Amniotic epithelial cell (primary cell): Measurements from ENCODE around the gene RNF125.
"Not testable (repeated sequence)": the region's sequence is repeated elsewhere in the genome, so short reads cannot be mapped to it uniquely, and the experiment has no call there.

Source experiments
- DNase-seq: peaks from one replicate; pipeline ENCODE4 v3.0.0-alpha.2; 2010; ENCODE audit warnings: low read depth

Gene RNF125

DNA sequence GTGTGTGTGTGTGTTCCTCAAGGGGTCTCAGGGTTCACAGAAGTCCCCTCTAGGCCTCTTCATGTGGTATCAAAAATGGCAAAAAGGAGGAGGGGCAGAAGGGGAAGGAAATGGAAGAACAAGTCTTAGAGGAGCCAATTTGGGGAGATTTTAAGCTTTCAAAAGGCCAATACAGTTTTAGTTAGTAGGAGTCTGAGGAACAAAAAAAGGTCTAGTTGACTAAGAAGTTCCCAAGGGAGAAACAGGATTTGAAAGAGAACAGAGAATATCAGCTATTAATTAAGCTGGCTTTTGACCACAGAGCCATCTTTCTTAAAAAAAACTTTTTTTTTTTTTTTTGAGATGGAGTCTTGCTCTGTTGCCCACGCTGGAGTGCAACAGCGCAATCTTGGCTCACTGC is 7.1 kb downstream of the RNF125 start:
- no peak for DNase-seq

DNA sequence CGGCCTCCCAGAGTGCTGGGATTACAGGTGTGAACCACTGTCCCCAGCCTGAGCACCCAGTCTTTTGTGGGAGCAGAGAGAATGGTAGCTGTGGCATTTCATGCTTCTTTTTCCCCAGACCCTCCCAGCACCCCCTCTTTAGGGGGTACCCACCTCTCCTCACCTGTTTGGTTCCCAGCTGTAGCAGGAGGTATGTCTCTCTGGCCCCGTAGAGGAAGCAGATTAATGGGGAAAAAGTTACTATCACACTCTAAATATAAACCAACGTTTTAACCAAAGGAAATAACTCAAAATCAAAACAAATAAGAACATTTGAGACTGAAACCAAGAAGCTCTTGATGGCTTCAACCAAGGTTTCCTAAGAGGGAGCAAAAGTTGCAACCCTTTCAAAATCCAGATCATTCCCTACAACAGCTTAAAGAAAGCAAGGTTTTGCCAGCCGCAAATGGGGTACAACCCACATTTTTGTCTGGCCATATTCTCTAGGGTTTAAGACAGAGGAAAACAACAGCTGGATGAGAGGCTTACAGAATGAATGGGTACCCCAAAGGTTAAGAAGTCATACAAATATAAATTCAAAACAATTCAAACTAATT is 8.0 kb downstream of the RNF125 start:
- DNase-seq: no peak

DNA sequence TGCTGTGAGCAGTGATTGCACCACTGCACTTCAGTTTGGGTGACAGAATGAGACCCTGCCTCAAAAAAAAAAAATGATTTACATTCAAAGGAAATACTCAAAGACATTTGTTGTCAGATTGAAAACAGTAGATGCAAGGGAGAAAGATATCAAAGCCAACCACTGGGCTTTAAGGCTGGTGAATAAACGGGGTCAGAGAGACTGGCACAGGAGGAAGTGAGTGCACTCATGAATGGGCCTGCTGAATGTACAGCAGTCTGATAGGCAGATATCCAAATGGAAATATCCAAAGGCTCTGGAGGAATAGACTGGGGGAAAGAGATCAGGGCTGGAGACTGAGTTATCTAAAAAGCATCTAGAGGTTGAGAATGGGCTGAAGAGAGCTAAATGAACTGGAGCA is 10.9 kb downstream of the RNF125 start:
- no peak for DNase-seq

DNA sequence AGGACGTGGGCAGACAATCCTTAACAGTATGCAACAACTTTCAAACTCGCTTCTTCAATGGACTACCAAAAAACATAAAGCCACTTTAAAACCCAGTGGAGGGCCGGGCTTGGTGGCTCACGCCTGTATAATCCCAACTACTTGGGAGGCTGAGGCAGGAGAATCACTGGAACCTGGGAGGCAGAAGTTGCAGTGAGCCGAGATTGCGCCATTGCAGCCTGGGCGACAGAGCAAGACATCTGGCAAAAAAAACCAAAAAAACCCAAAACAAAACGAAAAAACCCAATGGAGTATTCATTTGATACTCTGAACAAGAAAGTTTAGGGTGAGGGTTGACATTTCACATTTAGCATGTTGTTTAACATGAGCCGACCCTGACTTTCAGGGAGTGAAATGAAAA is 14.0 kb downstream of the RNF125 start:
- no peak for DNase-seq

DNA sequence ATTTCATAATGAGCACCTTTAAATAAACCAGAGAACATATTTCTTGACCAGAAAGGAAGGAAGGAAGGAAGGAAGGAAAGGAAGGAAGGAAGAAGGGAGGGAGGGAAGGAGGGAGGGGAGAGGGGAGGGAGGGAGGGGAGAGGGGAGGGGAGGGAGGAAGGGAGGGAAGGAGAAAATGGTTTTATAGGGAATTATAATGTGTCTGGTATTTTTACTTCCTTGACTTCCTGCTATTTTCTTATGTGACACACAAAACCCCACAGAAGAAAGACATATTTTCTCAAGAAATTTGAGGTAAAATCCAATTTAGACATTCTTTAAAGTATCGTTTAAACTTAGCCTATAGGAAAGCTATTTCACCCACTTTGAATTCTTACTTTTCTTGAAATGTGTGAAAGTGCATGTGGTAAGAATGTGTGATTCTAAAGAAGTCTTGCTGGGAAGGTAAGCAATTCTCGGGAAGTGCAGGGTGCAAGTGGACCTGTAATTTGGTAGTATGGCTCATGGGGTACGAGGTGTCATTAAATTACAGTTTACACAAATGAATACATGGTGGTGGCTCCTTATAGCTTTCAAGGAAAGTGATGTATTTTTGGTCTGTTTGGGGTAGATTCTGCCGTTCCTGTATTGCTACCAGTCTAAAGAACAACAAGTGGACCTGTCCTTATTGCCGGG is 18.0 kb downstream of the RNF125 start:
- no peak for DNase-seq

DNA sequence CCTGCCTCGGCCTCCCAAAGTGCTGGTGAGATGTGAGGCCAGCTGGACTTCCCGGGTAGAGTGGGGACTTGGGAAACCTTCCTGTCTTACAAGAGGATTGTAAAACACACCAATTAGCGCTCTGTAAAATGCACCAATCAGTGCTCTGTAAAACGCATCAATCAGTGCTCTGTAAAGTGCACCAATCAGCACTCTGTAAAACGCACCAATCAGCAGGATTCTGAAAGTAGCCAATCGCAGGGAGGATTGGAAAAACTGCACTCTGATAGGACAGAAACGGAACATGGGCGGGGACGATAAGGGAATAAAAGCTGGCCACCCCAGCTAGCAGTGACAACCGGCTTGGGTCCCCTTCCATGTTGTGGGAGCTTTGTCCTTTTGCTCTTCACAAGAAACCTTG is 19.0 kb downstream of the RNF125 start:
- DNase-seq: no peak

DNA sequence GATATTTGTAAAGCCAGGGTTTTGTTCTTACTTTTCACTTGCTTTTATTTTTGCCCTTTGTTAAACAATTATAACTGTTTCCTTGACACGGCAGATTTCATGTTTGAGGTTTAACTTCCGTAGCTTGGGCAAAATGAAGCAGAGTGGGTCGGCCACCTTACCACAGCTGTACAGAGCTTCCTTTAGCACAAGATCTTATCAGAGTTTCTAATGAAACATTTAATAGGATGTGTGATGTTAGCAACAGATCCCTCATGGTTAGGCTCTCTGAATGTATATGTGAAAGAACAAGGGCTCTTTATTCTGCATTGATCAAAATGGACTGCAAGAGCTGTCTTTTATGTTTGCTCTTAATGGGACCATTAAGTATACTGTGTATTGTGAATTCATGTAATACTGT is 22.3 kb downstream of the RNF125 start:
- DNase-seq: no peak

DNA sequence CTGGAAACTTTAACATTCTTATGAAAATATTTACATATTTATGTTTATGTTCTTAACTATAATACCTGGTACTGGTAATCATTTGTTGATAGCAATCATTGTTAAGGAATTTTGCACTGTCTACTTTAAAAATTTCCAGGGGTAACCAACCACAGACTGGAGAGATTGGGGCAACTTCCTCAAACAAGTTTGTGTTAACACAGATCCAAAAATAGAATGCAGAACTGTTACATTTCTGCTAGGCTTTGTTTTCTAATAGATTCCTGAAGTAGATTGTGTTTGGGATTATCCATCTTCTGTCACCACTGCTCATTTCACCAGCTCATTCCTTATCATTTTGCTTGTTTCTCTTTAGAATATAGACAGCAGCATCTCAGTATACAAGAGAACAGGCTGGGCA is 23.7 kb downstream of the RNF125 start:
- DNase-seq: no peak

DNA sequence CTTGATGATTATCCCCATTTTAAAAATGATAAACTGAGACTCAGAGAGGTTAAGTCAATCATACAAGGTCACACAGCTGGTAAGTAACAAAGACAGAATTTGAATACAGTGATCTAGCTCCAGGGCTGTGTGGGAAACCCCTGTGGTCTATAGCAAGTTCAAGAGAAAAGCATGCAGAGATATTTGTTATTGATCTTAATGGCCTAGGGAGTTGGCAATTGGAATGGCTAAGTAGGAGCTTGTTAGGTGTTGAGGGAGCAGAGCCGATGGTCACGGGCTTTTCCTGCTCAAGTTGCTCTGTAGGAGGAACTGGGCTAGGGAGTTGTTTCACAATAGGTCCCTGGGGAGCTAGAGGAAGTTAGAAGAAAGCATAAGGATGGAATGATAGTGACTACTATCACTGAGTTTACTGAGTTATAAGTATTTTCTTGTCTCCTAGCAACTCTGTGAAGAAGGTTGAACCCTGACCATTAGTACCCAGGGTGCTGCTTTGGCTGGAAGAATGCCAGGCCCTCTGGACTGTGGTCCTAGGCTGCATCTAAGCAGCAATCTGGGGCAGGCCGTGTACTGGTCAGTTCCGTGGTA is 30.0 kb downstream of the RNF125 start:
- peak; percentile 24 for DNase-seq

DNA sequence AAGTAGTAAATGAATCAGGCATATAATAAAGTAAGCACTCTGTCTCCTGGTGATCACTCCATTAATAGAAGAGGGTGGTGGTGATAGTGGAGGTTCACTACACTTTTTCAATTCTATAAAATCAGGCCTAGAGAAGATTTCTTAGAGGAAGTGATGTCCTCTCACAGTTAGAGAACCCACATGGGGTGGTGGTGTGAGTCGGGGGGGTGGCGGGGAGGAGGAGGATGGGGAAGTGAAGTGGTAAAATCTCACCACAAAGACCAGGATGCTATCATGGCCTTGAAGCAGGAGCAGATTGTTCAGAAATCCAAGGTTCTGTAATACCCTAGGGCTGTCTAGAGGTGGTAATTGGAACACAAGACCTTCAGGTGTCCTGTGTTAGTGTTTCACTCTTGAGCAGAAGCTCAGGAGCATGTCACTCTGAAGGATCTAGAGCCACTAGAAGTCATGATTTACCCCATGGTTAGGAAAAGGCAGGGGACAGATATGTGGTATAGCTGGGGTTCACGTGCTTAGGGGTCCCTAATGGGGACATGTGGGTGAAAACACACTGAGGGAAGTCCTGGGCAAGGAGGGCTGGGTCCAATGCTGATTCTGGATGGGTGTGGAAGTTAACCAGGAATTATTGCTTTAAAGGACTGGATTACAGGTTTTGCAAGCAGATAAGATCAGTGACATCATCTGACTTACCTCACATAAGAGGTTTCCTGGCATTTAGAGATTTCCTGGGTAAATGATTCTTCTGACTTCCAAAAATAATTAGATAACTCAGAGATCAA is 31.0 kb downstream of the RNF125 start:
- DNase-seq: peak; percentile 46

DNA sequence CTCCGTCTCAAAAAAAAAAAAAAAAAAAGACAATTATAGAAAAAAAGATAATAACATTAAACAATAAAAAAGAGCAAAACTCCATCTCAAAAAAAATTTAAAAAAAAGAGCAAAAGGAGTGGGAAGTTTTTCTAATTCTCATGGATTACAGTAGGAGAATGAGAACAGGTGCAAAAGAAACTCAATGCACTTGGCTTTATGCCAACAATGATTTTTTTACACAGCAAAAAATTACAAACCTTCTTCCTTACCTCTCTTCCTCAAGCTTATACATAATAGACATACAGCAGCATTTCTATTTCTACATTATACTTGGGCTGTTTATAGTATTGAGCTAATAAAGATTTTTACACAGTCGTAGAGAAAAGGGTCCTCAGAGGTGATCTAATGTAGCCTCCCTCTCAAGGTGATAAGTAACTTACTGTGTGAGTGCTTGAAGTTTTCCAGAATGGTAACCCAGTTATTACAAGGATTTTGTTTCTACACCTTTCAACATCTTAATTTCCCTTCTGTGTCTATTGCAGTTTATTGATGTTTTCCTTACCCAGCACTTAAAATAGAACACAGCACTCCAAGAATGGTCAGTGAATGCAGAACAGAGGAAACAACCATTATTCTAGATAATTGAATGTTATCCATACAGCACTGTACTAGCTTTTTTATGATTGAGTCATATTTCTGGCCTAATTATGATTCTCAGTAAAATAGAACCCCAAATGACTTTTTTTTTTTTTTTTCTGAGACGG is 38.2 kb downstream of the RNF125 start:
- DNase-seq: no peak

DNA sequence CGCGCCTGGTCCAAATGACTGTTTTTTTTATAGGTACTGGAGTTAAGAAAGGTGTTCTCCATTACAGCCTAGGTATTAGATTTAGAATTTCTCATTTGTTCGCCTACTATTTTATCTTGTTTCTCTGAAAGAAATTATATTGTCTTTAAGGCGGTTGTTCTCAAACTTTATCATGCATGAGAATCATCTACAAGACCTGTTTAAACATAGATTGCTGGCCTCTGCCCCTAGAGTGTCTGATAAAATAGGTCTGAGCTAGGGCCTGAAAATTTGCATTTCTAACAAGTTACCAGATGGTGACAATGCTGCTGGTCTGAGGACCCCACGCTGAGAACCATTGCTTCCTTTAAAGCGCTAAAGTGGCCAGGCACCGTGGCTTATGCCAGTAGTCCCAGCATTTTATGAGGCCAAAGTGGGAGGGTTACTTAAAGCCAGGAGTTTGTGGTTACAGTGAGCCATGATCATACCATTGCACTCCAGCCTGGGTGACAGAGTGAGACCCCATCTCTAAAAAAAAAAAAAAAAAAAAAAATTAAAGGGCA is 39.1 kb downstream of the RNF125 start:
- no peak for DNase-seq

DNA sequence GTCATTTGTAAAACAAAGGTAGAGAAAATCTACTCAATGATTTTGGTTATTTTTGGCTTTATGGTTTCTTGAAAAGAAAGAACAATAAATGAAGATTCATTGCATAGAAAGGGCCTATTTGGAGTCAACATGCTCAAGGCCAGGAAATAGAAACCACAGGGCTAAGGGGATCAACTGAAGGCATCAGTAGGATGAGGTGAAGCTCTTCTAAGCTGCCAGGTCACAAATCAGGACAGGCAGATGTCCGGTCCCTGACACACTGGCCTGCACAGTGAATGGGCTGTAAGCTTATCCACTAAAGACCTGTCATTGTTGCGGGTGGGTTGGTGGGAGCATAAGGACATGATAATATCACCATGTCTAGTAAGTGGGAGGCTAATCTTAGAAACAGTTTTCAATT is 41.4 kb downstream of the RNF125 start:
- no peak for DNase-seq

DNA sequence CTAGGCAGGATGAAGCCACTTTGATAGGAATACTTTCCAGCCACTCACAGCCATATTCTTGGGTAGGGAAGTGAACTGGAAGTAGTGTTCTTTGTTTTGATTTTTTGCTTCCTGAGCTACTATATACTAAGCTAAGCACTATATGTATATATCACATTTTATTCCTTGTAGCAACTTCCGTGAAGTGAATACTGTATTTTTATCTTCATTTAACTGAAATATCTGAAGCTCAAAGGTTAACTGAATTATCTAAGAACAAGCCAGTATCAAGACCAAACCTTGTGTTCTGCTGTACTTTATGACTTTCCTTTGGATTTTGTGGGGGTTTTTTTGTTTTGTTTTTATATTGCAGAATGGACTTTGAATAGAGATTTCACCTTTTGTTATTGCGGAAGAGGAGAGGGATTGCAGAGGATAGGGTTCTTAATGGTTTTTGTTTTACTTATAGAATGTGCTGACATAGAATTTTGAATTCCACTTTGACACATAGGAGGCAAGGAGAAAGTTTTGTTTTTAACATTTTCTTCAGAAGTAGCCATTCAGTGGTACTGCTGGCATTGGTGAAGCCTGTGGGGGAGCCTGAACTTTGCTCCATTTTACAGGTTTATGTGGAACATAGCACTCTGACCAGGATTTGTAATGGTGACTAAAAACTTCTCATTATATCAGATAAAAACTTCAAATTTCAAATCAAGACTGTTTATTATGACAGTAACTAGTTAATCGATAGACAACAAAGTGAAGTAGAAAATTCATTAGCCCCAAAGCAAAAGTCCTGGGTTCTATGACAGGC is 48.9 kb downstream of the RNF125 start:
- DNase-seq: no peak

DNA sequence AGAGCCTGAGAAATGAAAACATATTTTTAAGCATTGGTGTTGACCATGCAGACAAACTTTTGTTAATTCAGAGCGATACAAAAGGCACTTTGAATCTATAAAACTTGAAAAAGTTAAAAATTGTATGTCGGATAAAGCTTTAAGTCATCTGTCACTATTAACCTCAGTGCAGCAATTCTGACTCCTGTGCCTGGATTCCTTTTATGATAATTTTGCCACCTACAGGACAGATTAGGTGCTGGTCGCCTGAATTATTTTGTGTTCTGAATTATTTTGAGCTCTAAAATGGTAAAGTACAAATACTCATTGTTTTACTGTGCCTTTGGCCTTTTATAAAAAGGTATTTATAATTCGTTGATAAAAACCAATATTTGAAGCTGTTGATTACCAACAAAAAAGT is 53.7 kb downstream of the RNF125 start:
- DNase-seq: no peak

DNA sequence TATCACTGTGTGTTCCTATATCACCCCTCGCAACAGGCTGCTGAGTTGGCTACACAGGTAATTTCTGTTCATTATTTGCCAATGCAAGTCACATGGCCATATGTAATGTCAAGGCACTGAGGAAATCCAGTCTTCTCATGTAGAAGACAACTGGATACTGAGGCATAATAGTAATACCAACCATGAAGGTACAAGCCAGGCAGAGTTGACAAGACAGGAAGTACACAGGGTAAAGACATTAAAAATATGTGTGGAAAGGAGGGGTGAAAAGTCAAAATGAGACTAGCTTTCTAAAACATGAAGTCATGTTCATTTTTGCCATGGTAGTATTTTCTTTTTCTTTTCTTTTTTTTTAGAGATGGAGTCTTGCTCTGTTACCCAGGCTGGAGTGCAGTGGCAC is 55.6 kb downstream of the RNF125 start:
- DNase-seq: no peak

DNA sequence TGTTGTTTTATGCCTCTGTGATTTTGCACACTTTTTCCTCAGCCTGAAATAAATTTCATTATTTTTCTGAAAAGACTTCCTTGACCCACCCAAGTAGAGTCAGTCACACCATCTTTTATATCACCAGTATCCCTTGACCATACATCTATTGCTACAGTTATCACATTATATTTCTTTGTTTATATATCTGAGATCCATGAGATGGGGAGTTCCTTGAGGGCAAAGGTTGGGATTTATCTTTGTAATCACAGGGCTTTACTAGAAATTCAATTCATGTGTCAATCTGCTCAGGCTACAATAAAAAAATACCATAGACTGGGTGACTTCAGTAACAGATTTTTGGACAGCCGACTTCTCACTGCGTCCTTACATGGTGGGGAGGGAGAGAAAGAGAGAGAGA is 60.2 kb downstream of the RNF125 start:
- DNase-seq: no peak

DNA sequence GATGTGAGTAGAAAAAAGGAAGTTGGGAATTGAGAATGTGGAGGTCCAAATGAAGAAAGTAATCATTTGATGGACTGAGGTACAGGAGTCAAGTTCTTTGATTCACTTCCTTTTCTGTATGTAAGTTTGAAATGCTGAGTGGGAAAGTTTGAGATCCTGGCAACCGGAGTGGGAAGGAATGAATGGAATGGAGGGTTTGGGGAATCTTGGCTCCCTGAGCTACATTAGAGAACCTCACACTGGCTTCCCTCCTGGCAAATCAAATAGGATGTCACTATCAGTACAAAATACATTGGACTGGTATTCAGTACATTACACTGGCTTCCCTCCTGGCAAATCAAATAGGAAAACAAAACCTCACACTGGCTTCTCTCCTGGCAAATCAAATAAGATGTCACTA is 63.3 kb downstream of the RNF125 start:
- no peak for DNase-seq

DNA sequence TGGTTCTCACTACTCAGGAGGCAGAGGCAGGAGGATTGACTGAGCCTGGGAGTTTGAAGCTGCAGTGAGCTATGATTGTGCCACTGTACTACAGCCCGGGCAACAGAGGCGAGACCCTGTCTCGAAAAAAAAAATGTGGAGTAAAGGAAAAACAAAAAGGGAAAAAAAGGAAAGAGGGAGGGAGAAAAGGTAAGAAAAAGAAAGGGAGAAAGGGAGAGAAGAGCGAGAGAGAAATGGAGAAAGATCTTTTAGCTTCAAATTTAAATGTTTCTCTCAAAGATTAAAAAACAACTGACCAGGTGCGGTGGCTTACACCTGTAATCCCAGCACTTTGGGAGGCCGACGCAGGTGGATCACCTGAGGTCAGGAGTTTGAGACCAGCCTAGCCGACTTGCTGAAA is 65.2 kb downstream of the RNF125 start:
- DNase-seq: no peak

DNA sequence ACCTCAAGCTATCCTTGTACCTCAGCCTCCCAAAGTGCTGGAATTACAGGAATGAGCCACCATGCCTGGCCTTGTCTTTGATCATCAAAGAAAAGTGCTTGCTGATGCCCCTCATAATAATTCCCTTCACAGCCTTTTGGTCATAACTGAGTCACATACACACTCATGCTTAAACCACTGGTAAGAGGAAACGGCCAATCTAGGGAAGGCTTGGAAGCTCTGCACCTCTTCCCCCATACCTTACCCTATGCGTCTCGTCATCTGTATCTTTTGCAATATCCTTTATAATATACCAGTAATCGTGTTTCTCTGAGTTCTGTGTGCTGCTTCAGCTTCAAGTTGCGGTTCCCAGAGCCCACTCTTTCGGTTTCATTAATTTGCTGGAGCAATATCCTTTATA is 68.3 kb downstream of the RNF125 start:
- DNase-seq: no peak

DNA sequence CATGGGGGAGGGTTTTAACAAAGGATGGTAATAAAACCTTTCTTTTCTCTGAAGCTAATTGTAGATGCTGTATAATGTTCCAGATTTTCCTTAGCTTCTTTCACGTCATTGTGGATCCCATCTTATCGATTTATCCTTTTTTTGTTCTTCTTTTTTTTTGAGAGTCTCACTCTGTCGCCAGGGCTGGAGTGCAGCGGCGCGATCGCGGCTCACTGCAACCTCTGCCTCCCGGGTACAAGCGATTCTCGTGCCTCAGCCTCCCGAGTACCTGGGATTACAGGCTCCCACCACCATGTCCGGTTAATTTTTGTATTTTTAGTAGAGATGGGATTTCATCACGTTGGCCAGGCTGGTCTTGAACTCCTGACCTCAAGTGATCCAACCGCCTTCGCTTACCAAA is 72.2 kb downstream of the RNF125 start:
- not testable (repeated sequence) for DNase-seq
